Measurements from ENCODE around the gene ZNF646. TPM values are rescaled to one million over a fixed set of nuclear protein-coding genes. Genes with fewer than 3 reads are reported as not detected.

ZNF646 gene
- total RNA-seq, 1 donor from 2014 or later, result 10.6 TPM

DNA sequence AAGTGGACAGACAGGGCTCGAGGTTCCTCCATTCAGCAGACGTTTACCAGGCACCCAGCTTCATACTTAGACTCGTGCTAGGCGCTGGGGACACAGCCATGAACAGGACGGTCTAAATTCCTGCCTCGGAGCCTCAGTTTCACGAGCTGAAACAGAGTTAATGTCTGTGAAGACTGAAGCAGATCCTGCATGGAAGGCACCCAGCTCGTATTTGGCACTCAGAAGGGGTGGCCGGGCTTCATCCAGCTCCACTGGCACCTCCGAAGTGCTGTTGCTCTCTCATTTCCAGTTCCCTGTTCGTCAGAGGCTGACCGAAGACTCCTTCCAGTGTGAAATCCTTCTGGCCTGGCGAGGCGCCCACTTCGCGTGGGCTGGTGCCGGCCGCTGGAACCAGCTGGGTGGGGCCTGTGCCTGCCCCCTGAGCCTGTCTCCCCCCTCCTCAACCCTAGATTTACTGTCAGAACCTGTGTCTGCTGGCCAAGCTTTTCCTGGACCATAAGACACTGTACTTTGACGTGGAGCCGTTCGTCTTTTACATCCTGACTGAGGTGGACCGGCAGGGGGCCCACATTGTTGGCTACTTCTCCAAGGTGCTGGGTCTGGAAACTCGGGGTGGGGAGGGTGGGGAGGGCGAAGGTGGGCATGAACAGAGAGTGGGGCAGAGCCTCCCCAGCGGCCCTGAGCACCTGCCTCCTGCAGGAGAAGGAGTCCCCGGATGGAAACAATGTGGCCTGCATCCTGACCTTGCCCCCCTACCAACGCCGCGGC, 55.5 kb downstream of the ZNF646 start:
- no peak for DNase-seq (ENCODE audit: extremely low spot score in 2 of 2)
- Histone ChIP-seq H3K9me3 (no peaks in the 10 kb centered on the region), H3K4me1 (peaks cover 40% of the 10 kb centered on the region), H3K36me3 (peaks cover 0 to 37% of the 10 kb centered on the region in 2 donors), H3K27me3 (no peaks in the 10 kb centered on the region), H3K27ac (peak overlapping the region; percentile 72), H3K4me3 (no peak overlapping the region)
- intact Hi-C loops (cut with DNase I), result no loop called here
- no peak for TF ChIP-seq POLR2AphosphoS5 (IDR thresholded peaks at IDR 0.05; ENCODE audit: insufficient read depth in 1 of 2, low read depth in 1 of 2)
- TF ChIP-seq POLR2A (IDR thresholded peaks at IDR 0.05), result no peak
- TF ChIP-seq, protein P1, sequence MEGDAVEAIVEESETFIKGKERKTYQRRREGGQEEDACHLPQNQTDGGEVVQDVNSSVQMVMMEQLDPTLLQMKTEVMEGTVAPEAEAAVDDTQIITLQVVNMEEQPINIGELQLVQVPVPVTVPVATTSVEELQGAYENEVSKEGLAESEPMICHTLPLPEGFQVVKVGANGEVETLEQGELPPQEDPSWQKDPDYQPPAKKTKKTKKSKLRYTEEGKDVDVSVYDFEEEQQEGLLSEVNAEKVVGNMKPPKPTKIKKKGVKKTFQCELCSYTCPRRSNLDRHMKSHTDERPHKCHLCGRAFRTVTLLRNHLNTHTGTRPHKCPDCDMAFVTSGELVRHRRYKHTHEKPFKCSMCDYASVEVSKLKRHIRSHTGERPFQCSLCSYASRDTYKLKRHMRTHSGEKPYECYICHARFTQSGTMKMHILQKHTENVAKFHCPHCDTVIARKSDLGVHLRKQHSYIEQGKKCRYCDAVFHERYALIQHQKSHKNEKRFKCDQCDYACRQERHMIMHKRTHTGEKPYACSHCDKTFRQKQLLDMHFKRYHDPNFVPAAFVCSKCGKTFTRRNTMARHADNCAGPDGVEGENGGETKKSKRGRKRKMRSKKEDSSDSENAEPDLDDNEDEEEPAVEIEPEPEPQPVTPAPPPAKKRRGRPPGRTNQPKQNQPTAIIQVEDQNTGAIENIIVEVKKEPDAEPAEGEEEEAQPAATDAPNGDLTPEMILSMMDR (IDR thresholded peaks at IDR 0.05), result no peak

DNA sequence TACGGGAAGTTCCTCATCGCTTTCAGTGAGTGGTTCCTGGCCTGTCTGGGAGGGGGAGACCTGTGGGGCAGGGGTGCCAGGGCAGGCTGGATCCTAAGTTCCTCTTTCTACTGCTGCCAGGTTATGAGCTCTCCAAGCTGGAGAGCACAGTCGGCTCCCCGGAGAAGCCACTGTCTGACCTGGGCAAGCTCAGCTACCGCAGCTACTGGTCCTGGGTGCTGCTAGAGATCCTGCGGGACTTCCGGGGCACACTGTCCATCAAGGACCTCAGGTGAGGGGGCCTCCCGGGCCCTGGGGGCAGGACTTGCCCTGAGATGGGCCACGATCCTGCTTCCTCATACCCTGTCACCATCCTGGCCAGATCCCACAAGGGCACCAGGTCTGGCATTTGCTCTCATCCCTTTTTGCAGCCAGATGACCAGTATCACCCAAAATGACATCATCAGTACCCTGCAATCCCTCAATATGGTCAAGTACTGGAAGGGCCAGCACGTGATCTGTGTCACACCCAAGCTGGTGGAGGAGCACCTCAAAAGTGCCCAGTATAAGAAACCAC, 56.2 kb downstream of the ZNF646 start:
- intact Hi-C loops (cut with DNase I), result no loop called here
- Histone ChIP-seq H3K4me3 (no peak overlapping the region), H3K4me1 (peaks cover 40% of the 10 kb centered on the region), H3K27me3 (no peaks in the 10 kb centered on the region), H3K36me3 (peaks cover 0 to 37% of the 10 kb centered on the region in 2 donors), H3K27ac (peak overlapping the region; percentile 72), H3K9me3 (no peaks in the 10 kb centered on the region)
- DNase-seq (ENCODE audit: extremely low spot score in 2 of 2), result no peak
- TF ChIP-seq, protein P1 (IDR thresholded peaks at IDR 0.05), result no peak
- no peak for TF ChIP-seq POLR2A (IDR thresholded peaks at IDR 0.05)
- TF ChIP-seq POLR2AphosphoS5 (IDR thresholded peaks at IDR 0.05; ENCODE audit: insufficient read depth in 1 of 2, low read depth in 1 of 2), result no peak

DNA sequence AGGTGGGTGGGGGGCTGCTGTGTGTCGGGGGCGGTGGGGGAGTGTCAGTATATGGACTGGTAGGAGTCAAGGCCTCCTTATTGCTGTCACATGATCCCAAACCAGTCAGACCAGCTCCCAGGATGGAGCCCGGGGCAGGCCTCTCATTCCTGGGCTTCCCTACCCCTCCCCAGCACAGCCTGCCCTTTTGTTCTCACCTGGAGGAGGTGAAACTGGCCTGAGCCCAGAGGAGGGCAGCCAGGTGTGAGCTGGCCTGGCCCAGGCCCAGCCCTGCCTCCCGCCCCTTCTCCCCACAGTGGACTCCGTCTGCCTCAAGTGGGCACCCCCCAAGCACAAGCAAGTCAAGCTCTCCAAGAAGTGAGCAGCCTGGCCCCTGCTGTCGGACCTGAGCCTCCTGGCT, 56.7 kb downstream of the ZNF646 start:
- TF ChIP-seq, protein P1 (IDR thresholded peaks at IDR 0.05), result no peak
- TF ChIP-seq POLR2A (IDR thresholded peaks at IDR 0.05) (no peak), POLR2AphosphoS5 (IDR thresholded peaks at IDR 0.05; ENCODE audit: insufficient read depth in 1 of 2, low read depth in 1 of 2) (peak in 1 of 2 donors; percentile 39)
- peaks cover 43% of the 10 kb centered on the region for H3K4me1 ChIP-seq
- DNase-seq (ENCODE audit: extremely low spot score in 2 of 2), result no peak
- H3K27me3 ChIP-seq, result no peaks in the 10 kb centered on the region
- no peak overlapping the region for H3K4me3 ChIP-seq
- intact Hi-C loops (cut with DNase I), result no loop called here
- peak overlapping the region; percentile 72 for H3K27ac ChIP-seq
- H3K9me3 ChIP-seq, result no peaks in the 10 kb centered on the region
- H3K36me3 ChIP-seq, result peaks cover 0 to 37% of the 10 kb centered on the region in 2 donors

DNA sequence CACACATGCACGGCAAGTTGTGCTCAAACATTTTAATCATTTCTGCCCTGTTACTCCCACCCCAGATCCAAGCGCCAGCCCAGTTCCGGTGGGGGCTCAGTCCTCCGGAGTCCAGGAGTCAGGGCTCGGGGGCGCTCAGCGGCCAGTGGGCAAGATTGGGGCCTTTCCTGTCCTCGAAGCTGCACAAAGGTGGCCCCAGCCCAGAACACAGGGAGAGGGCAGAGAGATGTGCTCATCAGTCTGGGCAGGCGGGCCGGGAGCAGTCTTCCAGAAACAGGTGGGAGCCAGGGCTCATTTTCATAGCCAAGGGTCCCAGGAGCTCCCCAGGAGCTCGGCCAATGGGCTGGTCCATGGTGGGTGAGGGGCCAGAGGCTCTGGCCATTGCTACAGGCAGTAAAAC, 57.2 kb downstream of the ZNF646 start:
- Histone ChIP-seq H3K4me1 (peaks cover 45% of the 10 kb centered on the region), H3K27me3 (no peaks in the 10 kb centered on the region), H3K27ac (peak overlapping the region; percentile 72), H3K9me3 (no peaks in the 10 kb centered on the region), H3K4me3 (no peak overlapping the region), H3K36me3 (peaks cover 0 to 37% of the 10 kb centered on the region in 2 donors)
- TF ChIP-seq POLR2AphosphoS5 (IDR thresholded peaks at IDR 0.05; ENCODE audit: insufficient read depth in 1 of 2, low read depth in 1 of 2), result peak in 1 of 2 donors; percentile 1
- TF ChIP-seq POLR2A (IDR thresholded peaks at IDR 0.05), result no peak
- TF ChIP-seq, protein P1 (IDR thresholded peaks at IDR 0.05), result no peak
- no peak for DNase-seq (ENCODE audit: extremely low spot score in 2 of 2)
- intact Hi-C loops (cut with DNase I), result no loop called here

DNA sequence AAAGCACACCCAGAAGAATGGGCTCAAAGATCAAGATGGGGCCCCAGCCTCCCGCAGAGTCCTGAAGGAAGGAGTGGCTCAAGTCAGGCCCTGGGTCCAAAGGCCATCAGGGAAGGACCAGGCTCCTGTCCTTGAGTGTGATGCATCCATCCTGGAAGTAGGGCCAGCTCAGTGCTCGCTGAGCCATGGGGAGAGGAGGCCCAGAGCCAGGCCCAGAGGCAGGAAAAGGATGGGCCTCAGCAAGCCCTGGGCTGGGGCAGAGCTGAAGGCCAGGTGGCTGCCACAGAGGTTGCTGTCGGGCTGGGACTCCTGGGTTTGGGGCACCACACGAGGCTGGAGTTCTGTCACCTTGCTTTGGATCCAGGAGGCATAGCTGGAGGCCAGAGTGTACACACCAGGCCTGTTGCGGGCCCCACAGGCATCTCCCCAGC, 57.6 kb downstream of the ZNF646 start:
- Histone ChIP-seq H3K4me1 (peaks cover 45% of the 10 kb centered on the region), H3K4me3 (no peak overlapping the region), H3K27me3 (no peaks in the 10 kb centered on the region), H3K36me3 (peaks cover 0 to 37% of the 10 kb centered on the region in 2 donors), H3K9me3 (no peaks in the 10 kb centered on the region), H3K27ac (peak overlapping the region; percentile 72)
- no peak for DNase-seq (ENCODE audit: extremely low spot score in 2 of 2)
- intact Hi-C loops (cut with DNase I), result no loop called here
- TF ChIP-seq POLR2AphosphoS5 (IDR thresholded peaks at IDR 0.05; ENCODE audit: insufficient read depth in 1 of 2, low read depth in 1 of 2), result no peak
- TF ChIP-seq, protein P1 (IDR thresholded peaks at IDR 0.05), result no peak

All from vagina (tissue), 2 donors.